ENCODE data around the gene RNASET2.

DNA sequence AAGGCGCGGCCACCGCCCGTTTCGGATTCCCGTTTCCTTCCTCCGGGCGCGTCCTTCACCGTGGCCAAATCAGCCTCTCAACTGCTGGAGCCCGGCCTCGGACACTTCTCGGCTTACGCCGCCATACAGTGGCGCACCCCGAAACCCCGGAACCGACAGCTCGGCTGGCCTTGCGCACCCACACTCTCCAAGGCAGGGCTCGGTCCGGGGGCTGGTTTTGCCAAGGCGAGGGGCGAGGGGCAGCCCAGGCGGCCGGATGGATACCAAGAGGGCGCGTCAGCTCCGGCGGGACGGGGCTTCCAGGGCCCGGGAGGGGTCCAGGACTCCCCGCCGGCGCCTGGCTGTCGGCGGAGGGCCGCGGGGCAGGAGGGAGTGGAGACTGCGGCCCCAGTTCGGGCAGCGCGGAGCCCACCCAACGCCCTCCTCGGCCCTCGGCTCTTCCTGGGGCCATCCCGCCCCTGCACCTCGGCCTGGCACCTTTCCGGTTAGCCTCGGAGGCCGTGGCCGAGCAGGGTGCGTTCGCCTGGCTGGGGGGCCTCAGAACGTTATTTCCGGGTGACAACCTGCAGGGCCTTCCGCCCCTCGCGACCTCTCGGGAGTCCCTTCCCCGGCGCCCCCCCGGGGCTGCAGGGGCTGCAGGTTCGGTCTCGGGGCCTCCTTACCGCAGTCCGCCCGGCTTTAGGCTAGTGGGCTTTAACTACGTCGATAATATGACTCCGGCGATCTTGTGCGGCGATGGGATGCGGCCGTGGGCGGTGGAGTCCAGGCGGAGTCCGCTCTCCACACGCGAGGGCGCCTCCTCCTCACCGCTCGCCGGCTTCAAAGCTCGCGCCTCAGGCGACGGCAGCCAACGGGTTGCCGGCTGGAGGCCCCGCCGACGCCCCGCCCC lies 42.1 kb upstream of the RNASET2 start:
- TF ChIP-seq CTCF (IDR thresholded peaks at IDR 0.05) (no peak), EZH2 (IDR thresholded peaks at IDR 0.05) (no peak)

All from neural progenitor cell (in vitro differentiated cells).